ENCODE measurements around the gene CDC20.
A peak's percentile ranks its signal among the peaks of the same experiment; 100 is the strongest.

GRCh38 chr1:43367904-43368645 is 9.3 kb downstream of the CDC20 start, which contains the start of gene ELOVL1:
- TF ChIP-seq CTCF (IDR thresholded peaks at IDR 0.05; ENCODE audit: low read depth, low read length) (peak; percentile 22; the same call in 1 of the 2 replicates), EZH2phosphoT487 (IDR thresholded peaks at IDR 0.05; ENCODE audit: low read depth) (no peak)

Measured in OCI-LY3 (cell line).